Suppressor macrophage (primary cell): ENCODE results near the gene SMIM20.
"Not testable (repeated sequence)": the region's sequence is repeated elsewhere in the genome, so short reads cannot be mapped to it uniquely, and the experiment has no call there.

Experiments
- DNase-seq, 4 experiments: peaks; one replicate each; pipeline ENCODE4 v3.0.0-alpha.2; 2020 to 2022
- total RNA-seq, 17 experiments: gene quantifications; one replicate each; lab custom pipeline; 2026; ENCODE audit warnings: mixed read lengths in 6 of 17, inconsistent platforms in 3 of 17; lab: John Stamatoyannopoulos, UW

Gene SMIM20
- 5.4 to 19.7 (median 14.3) reads per million in 17 experiments for total RNA-seq

- peak; percentile 91 to 97 (median 94) for DNase-seq
Measured at GRCh38 chr4:25913851-25914669, at the start of gene SMIM20. Gene SMIM20 (plus strand): TSS chr4:25914220. CDS start chr4:25914314, 94 bp downstream.

DNA sequence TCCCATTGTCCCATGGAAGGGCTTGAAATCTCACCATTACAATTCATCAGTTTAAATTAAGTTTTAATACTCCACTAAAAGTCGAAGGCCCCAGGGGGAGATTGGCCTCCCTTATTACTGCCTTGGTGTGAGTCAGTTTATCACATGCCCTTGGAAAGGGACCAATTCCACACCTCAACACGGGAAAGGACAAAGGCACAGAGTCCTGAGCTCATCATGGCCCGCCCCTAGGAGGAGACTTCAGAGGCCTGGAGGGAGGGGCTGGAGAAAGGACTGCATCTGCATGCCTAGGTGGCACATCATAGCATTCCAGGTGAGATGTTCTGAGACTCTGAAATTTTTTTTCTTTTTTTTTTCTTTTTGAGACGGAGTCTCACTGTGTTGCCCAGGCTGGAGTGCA, 48.4 kb upstream of the SMIM20 start:
- DNase-seq = no peak

DNA sequence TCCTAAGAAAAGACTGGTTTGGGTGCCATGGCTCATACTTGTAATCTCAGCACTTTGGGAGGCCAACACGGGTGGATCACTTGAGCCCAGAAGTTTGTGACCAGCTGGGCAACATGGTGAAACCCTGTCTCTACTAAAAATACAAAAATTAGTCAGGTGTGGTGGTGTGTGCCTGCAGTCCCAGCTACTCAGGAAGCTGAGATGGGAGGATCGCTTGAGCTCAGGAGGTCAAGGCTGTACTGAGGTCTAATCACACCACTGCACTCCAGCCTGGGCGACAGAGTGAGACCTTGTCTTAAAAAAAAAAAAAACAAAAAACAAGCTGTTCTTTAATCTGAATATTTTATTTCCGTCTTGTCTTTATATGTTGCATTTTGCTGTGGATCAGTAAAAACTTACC, 47.6 kb upstream of the SMIM20 start:
- DNase-seq = not testable (repeated sequence)

DNA sequence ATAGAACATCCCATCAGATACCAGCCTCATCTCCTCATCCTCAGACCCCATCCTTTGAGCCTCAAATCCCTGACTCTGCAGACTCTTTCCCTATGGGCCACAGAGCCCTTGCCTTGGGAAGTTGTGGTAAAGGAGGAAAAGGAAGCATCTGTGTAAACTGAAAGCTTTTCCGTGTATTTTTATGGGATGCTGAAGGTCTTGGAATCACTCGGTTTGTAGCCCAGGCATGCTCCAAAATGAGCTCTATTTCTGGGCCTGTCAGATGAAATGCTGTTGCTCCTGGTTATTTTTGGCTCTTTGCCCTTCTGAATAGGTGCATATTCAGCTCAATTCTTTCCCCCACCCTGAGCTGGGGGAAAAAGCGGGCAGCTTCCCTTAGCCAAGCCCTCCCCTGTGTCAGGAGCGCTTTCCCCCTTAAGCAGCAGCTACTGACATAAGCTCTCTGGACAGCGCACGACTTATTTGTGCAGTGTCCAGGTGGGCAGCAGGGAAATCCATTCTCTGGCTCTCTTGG, 46.2 kb upstream of the SMIM20 start:
- DNase-seq = no peak

DNA sequence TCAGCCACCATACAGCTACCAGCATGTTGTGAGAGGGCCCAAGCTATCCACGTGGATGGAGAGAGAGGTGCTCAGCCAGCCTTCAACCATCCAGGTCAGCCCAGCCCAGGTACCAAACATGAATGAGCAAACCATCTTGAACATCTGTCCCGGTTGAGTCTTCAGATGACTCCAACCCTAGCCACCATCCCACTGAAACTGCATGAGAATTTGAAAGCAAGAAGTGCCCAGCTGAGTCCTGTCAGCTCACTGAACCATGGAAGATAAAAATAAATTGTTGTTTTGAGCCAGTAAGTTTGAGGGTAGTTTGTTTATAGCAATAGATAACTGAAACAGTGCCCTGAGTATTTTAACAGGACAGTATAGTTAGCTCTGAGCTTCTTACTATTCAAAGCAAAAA, 43.9 kb upstream of the SMIM20 start:
- DNase-seq = no peak

- no peak for DNase-seq
Measured at GRCh38 chr4:25872851-25873631, 41.0 kb upstream of the SMIM20 start.

- no peak for DNase-seq
Measured at GRCh38 chr4:25873632-25874129, 40.3 kb upstream of the SMIM20 start.

GRCh38 chr4:25874655-25875054, 39.4 kb upstream of the SMIM20 start:
- no peak for DNase-seq

DNA sequence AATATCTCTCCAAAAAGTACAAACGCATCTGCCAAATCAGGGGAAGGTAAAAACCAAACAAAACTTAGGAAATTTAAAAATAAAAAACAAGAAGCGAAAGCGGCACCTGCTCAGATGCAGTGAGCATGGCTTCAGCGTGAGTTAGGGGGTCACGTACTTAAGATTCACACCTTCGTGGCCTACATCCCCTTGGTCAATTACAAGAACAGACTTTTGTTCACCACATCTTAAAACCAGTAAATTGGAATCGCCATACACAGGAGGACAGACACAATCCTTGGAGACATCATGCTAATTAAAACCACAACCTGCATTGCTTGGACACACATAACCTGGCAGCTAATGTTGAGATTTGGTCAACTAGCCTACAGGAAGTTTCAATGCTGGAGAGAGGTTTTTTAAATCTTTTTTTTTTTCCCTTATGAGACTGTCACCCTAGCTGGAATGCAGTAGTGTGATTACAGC, 38.7 kb upstream of the SMIM20 start:
- DNase-seq = no peak

DNA sequence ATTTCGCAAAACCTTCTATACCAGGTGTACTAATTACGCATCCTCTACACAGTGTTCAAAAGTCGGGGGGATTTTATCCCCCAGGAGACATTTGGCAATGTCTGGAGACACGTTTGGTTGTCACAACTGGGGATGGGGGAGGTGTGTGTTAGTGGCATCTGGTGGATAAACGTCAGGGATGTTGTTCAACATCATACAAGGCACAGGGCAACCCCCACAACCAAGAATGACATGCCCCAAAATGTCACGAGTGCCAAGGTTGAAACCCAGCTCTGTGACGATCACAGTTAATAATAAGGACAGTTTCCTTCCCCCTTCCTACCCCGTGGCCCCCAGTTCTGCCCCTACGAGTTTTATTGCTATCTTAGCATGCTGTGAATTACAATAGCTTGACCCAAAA, 35.3 kb upstream of the SMIM20 start:
- DNase-seq = peak; percentile 27 to 73 (median 49)

DNA sequence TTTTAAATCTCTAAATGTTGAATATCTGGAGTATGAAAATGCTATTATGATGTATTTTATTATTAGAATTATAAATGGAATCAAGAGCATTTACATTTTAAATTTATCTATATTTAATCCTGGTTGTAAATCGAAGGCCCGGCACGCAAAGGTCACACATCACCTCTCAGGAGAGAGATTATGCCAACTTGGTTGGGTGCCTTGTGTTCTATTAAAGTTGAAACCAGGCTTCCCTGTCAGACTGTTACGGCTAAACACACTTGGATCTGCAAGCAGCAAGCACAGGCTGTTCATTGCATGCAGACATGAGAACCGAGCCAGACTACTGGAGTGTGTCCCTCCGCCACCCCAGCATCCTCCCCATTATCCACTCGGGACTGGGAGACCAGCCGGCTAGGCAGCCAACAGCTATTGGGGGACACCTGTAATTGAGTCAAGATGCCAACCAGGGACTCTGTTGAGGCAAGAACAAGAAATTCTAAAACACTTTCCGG, 34.9 kb upstream of the SMIM20 start:
- no peak for DNase-seq

DNA sequence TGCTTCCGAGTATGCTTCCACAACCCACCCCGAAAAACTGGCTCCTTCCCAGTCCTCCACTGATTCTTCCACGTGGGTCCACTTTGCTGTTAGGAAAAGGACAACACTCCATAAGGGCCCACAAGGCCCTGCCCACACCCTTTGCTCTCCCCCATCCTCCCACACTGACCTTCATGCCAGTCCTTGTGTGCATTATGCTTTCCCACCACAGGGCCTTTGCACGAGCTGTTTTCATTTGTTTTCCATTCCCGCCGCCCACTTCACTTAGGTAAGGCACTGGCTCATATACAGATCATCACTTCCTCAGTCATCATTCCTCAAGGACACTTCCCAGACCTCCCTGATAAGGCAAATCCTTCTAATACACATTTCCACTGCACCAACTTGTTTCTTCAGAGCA, 34.4 kb upstream of the SMIM20 start:
- peak in 2 of 4 experiments; percentile 25 to 62 for DNase-seq

GRCh38 chr4:25879991-25880651, 33.9 kb upstream of the SMIM20 start:
- peak; percentile 43 to 82 (median 62) for DNase-seq

DNA sequence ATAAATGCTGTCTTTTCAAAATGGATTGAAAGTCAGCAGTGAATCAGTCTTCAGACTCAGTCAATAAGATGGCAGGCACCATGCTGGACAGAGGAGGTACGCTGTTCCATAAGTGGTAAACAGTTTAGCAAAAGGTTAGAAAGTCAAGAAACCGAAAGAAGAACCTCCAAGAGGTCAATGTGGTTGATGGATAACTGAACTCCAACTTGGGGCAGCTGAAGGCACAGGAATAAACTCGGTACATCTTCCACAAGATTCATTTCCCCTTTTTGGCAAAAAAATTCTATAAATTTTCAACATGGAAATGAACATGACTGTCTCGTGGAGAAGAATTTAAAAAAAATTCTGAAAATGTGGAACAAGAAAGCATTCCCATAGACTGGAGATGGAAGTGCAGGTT, 32.8 kb upstream of the SMIM20 start:
- peak; percentile 54 to 82 (median 66) for DNase-seq

DNA sequence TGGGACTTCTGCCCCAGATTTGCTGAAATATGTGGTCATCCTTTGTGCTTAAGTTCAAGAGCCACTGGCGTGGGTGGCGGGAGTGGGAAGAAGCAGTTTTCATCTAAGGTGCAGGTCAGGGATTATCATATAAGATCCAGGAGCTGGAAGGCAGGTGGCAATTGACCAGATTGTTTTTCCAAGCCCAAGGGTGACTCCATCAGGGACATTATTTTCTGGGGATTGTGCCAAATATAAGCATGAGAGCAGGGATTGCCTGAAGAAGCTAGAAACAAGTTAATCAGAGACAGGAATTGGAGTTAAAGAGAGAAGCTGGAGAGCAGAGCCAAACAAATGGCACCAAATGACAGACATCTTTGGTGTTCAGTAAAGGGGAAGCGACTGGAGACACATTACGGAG, 31.8 kb upstream of the SMIM20 start:
- DNase-seq = no peak

DNA sequence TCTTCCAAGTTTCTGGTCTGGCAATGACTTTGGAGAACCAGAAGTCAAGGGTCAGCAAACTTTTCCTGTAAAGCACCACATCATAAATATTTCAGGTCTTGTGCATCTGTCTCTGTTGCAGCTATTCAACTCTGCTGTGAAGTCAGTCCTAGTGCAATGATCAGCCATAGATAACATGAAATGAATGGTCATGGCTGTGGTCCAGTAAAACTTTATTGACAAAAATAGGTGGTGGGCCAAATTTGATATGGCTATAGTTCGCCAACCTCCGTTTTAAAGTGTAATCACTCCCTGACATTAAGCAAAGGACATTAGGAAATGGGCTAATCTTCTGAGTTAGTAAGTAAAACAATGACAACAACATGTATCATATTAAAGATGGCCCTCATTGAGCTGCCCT, 30.5 kb upstream of the SMIM20 start:
- no peak for DNase-seq

- DNase-seq = peak; percentile 22 to 52 (median 31)
Measured at GRCh38 chr4:25884031-25884782, 29.8 kb upstream of the SMIM20 start.

DNA sequence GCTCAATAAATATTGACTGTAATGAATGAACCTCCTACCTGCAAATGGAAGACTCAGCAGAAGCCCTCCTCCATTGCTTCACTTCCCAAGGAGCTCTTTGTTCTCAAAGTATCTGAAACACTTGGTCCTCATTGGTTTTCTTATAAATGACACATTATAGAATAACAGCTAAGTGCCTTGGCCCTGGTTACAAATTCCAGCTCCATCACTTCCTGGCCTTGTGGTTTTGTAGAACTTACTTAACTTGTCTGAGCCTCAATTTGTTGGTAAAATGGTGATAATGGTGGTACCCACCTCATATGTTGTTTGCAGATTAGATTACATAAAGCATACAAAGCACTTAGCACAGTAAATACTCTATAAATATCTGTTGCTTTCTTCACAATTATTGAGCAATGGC, 25.2 kb upstream of the SMIM20 start:
- DNase-seq = no peak

- DNase-seq = no peak
Measured at GRCh38 chr4:25889589-25890503, 24.2 kb upstream of the SMIM20 start.
